GM21576 (cell line): Measurements from ENCODE around the gene PIP4K2A.
"Not testable (repeated sequence)": the region's sequence is repeated elsewhere in the genome, so short reads cannot be mapped to it uniquely, and the experiment has no call there.

ENCODE experiments used
- ATAC-seq: cut with Tn5 transposase; IDR thresholded peaks from one replicate; pipeline ENCODE4 v1.9.1; 2021; ENCODE audit warnings: mild to moderate bottlenecking, moderate library complexity; ENCODE audit not compliant: unreplicated experiment

Gene PIP4K2A

GRCh38 chr10:22697800-22698199 is 16.6 kb downstream of the PIP4K2A start:
- no peak for ATAC-seq

GRCh38 chr10:22697101-22697500 is 17.3 kb downstream of the PIP4K2A start:
- no peak for ATAC-seq

- ATAC-seq = no peak
These were observed 20.5 kb downstream of the PIP4K2A start for GRCh38 chr10:22693860-22694259.

- ATAC-seq = peak; percentile 46
These were observed 21.0 kb downstream of the PIP4K2A start for GRCh38 chr10:22693371-22693784.

GRCh38 chr10:22692119-22692518 is 22.3 kb downstream of the PIP4K2A start:
- ATAC-seq = not testable (repeated sequence)

- no peak for ATAC-seq
These were observed 23.6 kb downstream of the PIP4K2A start for GRCh38 chr10:22690614-22691431.

GRCh38 chr10:22690158-22690557 is 24.2 kb downstream of the PIP4K2A start:
- no peak for ATAC-seq

- ATAC-seq = no peak
These were observed 28.0 kb downstream of the PIP4K2A start for GRCh38 chr10:22686347-22686746.

- no peak for ATAC-seq
These were observed 28.5 kb downstream of the PIP4K2A start for GRCh38 chr10:22685926-22686325.

GRCh38 chr10:22684699-22685098 is 29.7 kb downstream of the PIP4K2A start:
- ATAC-seq = no peak

- peak; percentile 56 for ATAC-seq
These were observed 31.3 kb downstream of the PIP4K2A start for GRCh38 chr10:22683140-22683389.

GRCh38 chr10:22682237-22683139 is 31.9 kb downstream of the PIP4K2A start:
- ATAC-seq = no peak

GRCh38 chr10:22681783-22682183 is 32.6 kb downstream of the PIP4K2A start:
- ATAC-seq = no peak

- no peak for ATAC-seq
These were observed 33.1 kb downstream of the PIP4K2A start for GRCh38 chr10:22681301-22681700.

- no peak for ATAC-seq
These were observed 34.8 kb downstream of the PIP4K2A start for GRCh38 chr10:22679608-22680007.

- ATAC-seq = no peak
These were observed 37.0 kb downstream of the PIP4K2A start for GRCh38 chr10:22677333-22677732.

GRCh38 chr10:22676435-22676834 is 37.9 kb downstream of the PIP4K2A start:
- ATAC-seq = no peak

- ATAC-seq = no peak
These were observed 39.8 kb downstream of the PIP4K2A start for GRCh38 chr10:22674573-22674930.

- no peak for ATAC-seq
These were observed 40.4 kb downstream of the PIP4K2A start for GRCh38 chr10:22673785-22674572.

- ATAC-seq = no peak
These were observed 41.3 kb downstream of the PIP4K2A start for GRCh38 chr10:22673091-22673392.

- ATAC-seq = no peak
These were observed 41.9 kb downstream of the PIP4K2A start for GRCh38 chr10:22672319-22673090.
